GM21381 (cell line): ENCODE measurements around the gene TMBIM6.
"Not testable (repeated sequence)": the region's sequence is repeated elsewhere in the genome, so short reads cannot be mapped to it uniquely, and the experiment has no call there.

Experiments used
- ATAC-seq: cut with Tn5 transposase; IDR thresholded peaks from one replicate; pipeline ENCODE4 v1.9.1; 2021; ENCODE audit warnings: mild to moderate bottlenecking, moderate library complexity; ENCODE audit not compliant: unreplicated experiment

Gene TMBIM6

GRCh38 chr12:49728446-49728845 lies 12.9 kb upstream of the TMBIM6 start:
- no peak for ATAC-seq

- ATAC-seq = no peak
Observed at GRCh38 chr12:49730050-49730449, 11.3 kb upstream of the TMBIM6 start.

- no peak for ATAC-seq
Observed at GRCh38 chr12:49730568-49731101, 10.7 kb upstream of the TMBIM6 start.

- no peak for ATAC-seq
Observed at GRCh38 chr12:49733219-49734017, 7.9 kb upstream of the TMBIM6 start.

- ATAC-seq = not testable (repeated sequence)
Observed at GRCh38 chr12:49734900-49735299, 6.5 kb upstream of the TMBIM6 start.

GRCh38 chr12:49738721-49739120 lies 2.6 kb upstream of the TMBIM6 start:
- not testable (repeated sequence) for ATAC-seq

- not testable (repeated sequence) for ATAC-seq
Observed at GRCh38 chr12:49740277-49740676, 1.1 kb upstream of the TMBIM6 start.

GRCh38 chr12:49741882-49742620 lies 694 bp downstream of the TMBIM6 start:
- peak; percentile 48 for ATAC-seq

- ATAC-seq = no peak
Observed at GRCh38 chr12:49744363-49744885, 3.1 kb downstream of the TMBIM6 start.

GRCh38 chr12:49748306-49748705 lies 6.9 kb downstream of the TMBIM6 start:
- no peak for ATAC-seq

- ATAC-seq = no peak
Observed at GRCh38 chr12:49748800-49749199, 7.4 kb downstream of the TMBIM6 start.

- no peak for ATAC-seq
Observed at GRCh38 chr12:49750027-49750995, 9.0 kb downstream of the TMBIM6 start.

GRCh38 chr12:49750996-49751393 lies 9.6 kb downstream of the TMBIM6 start:
- ATAC-seq = no peak

- no peak for ATAC-seq
Observed at GRCh38 chr12:49761677-49762467, 20.5 kb downstream of the TMBIM6 start.

- ATAC-seq = no peak
Observed at GRCh38 chr12:49762468-49762847, 21.1 kb downstream of the TMBIM6 start.

- no peak for ATAC-seq
Observed at GRCh38 chr12:49763006-49763591, 21.7 kb downstream of the TMBIM6 start.

GRCh38 chr12:49764126-49764525 lies 22.8 kb downstream of the TMBIM6 start:
- no peak for ATAC-seq

GRCh38 chr12:49766115-49766455 lies 24.7 kb downstream of the TMBIM6 start:
- ATAC-seq = no peak

- ATAC-seq = no peak
Observed at GRCh38 chr12:49767333-49767732, 26.0 kb downstream of the TMBIM6 start.
